PFSK-1 (cell line): ENCODE data around the gene GRB2.

ENCODE experiments used
- POLR2AphosphoS5 ChIP-seq: IDR thresholded peaks from 2 replicates; pipeline ENCODE4 v1.6.1; 2012; ENCODE audit warnings: low read depth, mild to moderate bottlenecking, control low read depth, low read length, moderate library complexity
- SIN3A ChIP-seq: IDR thresholded peaks from 2 replicates; pipeline ENCODE4 v1.6.1; 2012; ENCODE audit warnings: mild to moderate bottlenecking, low read length, moderate library complexity, borderline replicate concordance; ENCODE audit not compliant: insufficient read depth
- TAF1 ChIP-seq: IDR thresholded peaks from 2 replicates; pipeline ENCODE4 v1.6.1; 2012; ENCODE audit warnings: low read length, control low read depth, borderline replicate concordance; ENCODE audit not compliant: insufficient read depth

DNA sequence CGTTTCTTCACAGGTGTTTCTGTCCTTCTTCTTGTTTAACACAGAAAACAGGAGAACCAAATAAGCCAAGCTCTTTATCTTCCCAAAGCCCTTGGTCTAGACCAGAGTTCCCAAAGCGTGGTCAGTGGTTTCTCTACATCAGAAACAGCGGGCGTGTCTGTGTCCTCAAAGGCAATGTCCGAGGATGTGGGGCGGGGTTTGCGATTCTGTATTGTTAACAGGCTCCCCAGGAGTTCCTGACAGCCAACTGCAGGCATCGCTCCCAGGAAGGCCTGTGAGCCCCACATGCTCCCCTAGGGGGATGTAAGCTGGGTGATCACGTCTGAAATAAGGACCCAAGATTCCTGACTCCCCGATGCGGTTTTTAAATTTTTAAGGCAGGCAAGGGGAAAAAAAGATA, 87.8 kb downstream of the GRB2 start:
- no peak for TF ChIP-seq TAF1
- TF ChIP-seq POLR2AphosphoS5 = no peak
- no peak for TF ChIP-seq SIN3A
